Suppressor macrophage treated with lipopolysaccharide for 1 hour (primary cell): Measurements from ENCODE around the gene AGPAT2.
A peak's percentile ranks its signal among the peaks of the same experiment; 100 is the strongest.

ENCODE experiments used
- DNase-seq, 3 donors: peaks; one replicate each; pipeline ENCODE4 v3.0.0-alpha.2; 2020 to 2022

The AGPAT2 gene

GRCh38 chr9:136700959-136701667 is 13.9 kb upstream of the AGPAT2 start:
- DNase-seq, result peak; percentile 73 to 83 (median 82)

GRCh38 chr9:136700304-136700703 is 13.0 kb upstream of the AGPAT2 start:
- peak; percentile 36 to 61 (median 48) for DNase-seq

GRCh38 chr9:136698635-136699246 is 11.5 kb upstream of the AGPAT2 start:
- no peak for DNase-seq

- peak; percentile 65 to 83 (median 72) for DNase-seq
Measured at GRCh38 chr9:136697821-136698526, 10.7 kb upstream of the AGPAT2 start.

- DNase-seq, result no peak
Measured at GRCh38 chr9:136697146-136697820, 10.0 kb upstream of the AGPAT2 start.

GRCh38 chr9:136696502-136696901 is 9.2 kb upstream of the AGPAT2 start:
- no peak for DNase-seq

GRCh38 chr9:136695955-136696354 is 8.7 kb upstream of the AGPAT2 start:
- DNase-seq, result no peak

- DNase-seq, result no peak
Measured at GRCh38 chr9:136695435-136695895, 8.2 kb upstream of the AGPAT2 start.

- DNase-seq, result no peak
Measured at GRCh38 chr9:136694872-136695247, 7.6 kb upstream of the AGPAT2 start.

- peak; percentile 64 to 90 (median 80) for DNase-seq
Measured at GRCh38 chr9:136694163-136694871, 7.1 kb upstream of the AGPAT2 start.

GRCh38 chr9:136693490-136694162 is 6.4 kb upstream of the AGPAT2 start:
- DNase-seq, result no peak

GRCh38 chr9:136693135-136693489 is 5.9 kb upstream of the AGPAT2 start:
- DNase-seq, result no peak

- DNase-seq, result no peak
Measured at GRCh38 chr9:136692185-136693134, 5.2 kb upstream of the AGPAT2 start.

- no peak for DNase-seq
Measured at GRCh38 chr9:136691316-136692184, 4.3 kb upstream of the AGPAT2 start.

GRCh38 chr9:136690806-136691261 is 3.6 kb upstream of the AGPAT2 start:
- no peak for DNase-seq

- no peak for DNase-seq
Measured at GRCh38 chr9:136690104-136690805, 3.0 kb upstream of the AGPAT2 start.

GRCh38 chr9:136689108-136689460 is 1.8 kb upstream of the AGPAT2 start:
- no peak for DNase-seq

GRCh38 chr9:136688274-136689107 is 1.2 kb upstream of the AGPAT2 start:
- DNase-seq, result no peak
